HG03097 (cell line): ENCODE results near the gene HDAC9.

Experiments used
- ATAC-seq: cut with Tn5 transposase; IDR thresholded peaks from one replicate; pipeline ENCODE4 v1.9.1; 2021; ENCODE audit not compliant: unreplicated experiment, low FRiP score

HDAC9 gene

GRCh38 chr7:18866359-18867036, 370.9 kb downstream of the HDAC9 start:
- no peak for ATAC-seq

- ATAC-seq: no peak
These were observed 376.8 kb downstream of the HDAC9 start for GRCh38 chr7:18872344-18872743.

GRCh38 chr7:18873734-18874336, 378.3 kb downstream of the HDAC9 start:
- ATAC-seq: no peak

GRCh38 chr7:18874880-18875279, 379.3 kb downstream of the HDAC9 start:
- no peak for ATAC-seq

- ATAC-seq: no peak
These were observed 382.3 kb downstream of the HDAC9 start for GRCh38 chr7:18877874-18878273.

GRCh38 chr7:18886832-18887231, 391.3 kb downstream of the HDAC9 start:
- no peak for ATAC-seq

GRCh38 chr7:18889436-18889835, 393.9 kb downstream of the HDAC9 start:
- no peak for ATAC-seq

GRCh38 chr7:18890134-18890533, 394.6 kb downstream of the HDAC9 start:
- ATAC-seq: no peak

- ATAC-seq: no peak
These were observed 395.5 kb downstream of the HDAC9 start for GRCh38 chr7:18890885-18891621.

GRCh38 chr7:18893156-18893555, 397.6 kb downstream of the HDAC9 start:
- ATAC-seq: no peak

- ATAC-seq: no peak
These were observed 398.6 kb downstream of the HDAC9 start for GRCh38 chr7:18894155-18894554.

GRCh38 chr7:18895456-18895855, 399.9 kb downstream of the HDAC9 start:
- ATAC-seq: no peak

GRCh38 chr7:18896343-18896975, 400.9 kb downstream of the HDAC9 start:
- ATAC-seq: no peak

GRCh38 chr7:18900236-18900635, 404.7 kb downstream of the HDAC9 start:
- ATAC-seq: no peak

GRCh38 chr7:18900803-18901202, 405.3 kb downstream of the HDAC9 start:
- no peak for ATAC-seq

GRCh38 chr7:18901351-18901750, 405.8 kb downstream of the HDAC9 start:
- ATAC-seq: no peak

- no peak for ATAC-seq
These were observed 406.5 kb downstream of the HDAC9 start for GRCh38 chr7:18901982-18902421.

- ATAC-seq: no peak
These were observed 407.3 kb downstream of the HDAC9 start for GRCh38 chr7:18902892-18903291.

- no peak for ATAC-seq
These were observed 408.1 kb downstream of the HDAC9 start for GRCh38 chr7:18903695-18904094.

GRCh38 chr7:18905316-18905943, 409.9 kb downstream of the HDAC9 start:
- ATAC-seq: no peak

- no peak for ATAC-seq
These were observed 411.4 kb downstream of the HDAC9 start for GRCh38 chr7:18906901-18907300.
